ENCODE measurements around the gene NTRK3. TPM values are rescaled to one million over a fixed set of nuclear protein-coding genes. Genes with fewer than 3 reads are reported as not detected.

The NTRK3 gene
- total and polyA plus RNA-seq, 5 donors = 2.6 to 5.5 (median 3.6) TPM

DNA sequence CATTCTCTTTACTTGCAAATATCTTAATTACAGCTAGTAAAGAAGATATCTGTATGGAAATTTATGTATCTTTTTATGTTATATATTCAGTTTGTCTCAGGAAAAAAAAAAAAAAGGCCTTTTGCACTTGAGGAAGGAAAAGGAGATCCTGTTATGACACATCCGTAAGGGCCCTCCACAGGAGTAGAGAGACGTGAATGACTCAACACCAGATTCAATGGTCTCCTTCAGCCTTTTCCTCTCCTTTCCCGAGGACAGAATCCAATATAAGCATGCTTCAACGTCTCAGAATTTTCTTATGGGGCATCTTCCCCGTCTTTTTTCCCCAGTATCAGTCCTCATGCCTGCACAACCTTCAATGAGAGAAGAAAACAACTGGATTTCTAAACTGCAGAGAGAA lies 340.3 kb downstream of the NTRK3 start:
- no peak for ATAC-seq
- Histone ChIP-seq H3K4me1 (ENCODE audit: control insufficient read depth, insufficient read depth, low read length) (no peaks in the 10 kb centered on the region), H3K4me3 (ENCODE audit: low read length) (no peak overlapping the region), H3K9me3 (ENCODE audit: control insufficient read depth, low read length) (no peaks in the 10 kb centered on the region), H3K27ac (ENCODE audit: low read length) (no peak overlapping the region), H3K27me3 (ENCODE audit: control insufficient read depth, insufficient read depth) (no peaks in the 10 kb centered on the region)
- intact Hi-C loops (cut with DNase I) = no loop called here
- 61% methylated on average over 5 of the region's 5 CpGs for WGBS
- DNase-seq = no peak

DNA sequence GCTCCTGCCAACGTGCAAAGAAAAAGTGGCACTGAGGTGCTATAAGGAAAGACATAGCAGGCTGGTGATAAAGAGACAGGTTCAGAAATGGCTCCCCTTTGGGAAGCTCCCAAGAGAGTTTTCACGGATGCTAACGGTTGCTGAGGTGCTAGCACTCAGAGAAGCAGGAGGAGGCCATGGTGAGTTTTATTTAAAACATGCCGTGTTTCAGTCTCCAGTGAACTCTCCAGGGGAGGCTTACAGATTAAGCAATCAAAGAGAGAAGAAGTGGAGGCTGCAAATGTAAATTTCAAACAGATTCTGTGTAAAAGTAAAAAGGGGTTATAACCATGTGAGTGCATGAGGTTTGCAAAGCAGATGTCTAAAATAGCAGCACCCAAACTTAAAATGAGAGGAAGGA lies 346.2 kb downstream of the NTRK3 start:
- H3K4me3 ChIP-seq (ENCODE audit: low read length) = no peak overlapping the region
- H3K27me3 ChIP-seq (ENCODE audit: control insufficient read depth, insufficient read depth) = no peaks in the 10 kb centered on the region
- H3K9me3 ChIP-seq (ENCODE audit: control insufficient read depth, low read length) = no peaks in the 10 kb centered on the region
- no peaks in the 10 kb centered on the region for H3K4me1 ChIP-seq (ENCODE audit: control insufficient read depth, insufficient read depth, low read length)
- no peak overlapping the region for H3K27ac ChIP-seq (ENCODE audit: low read length)
- WGBS = 58% methylated on average over 4 of the region's 4 CpGs
- DNase-seq (no peak), ATAC-seq (no peak)
- intact Hi-C loops (cut with DNase I) = no loop called here

DNA sequence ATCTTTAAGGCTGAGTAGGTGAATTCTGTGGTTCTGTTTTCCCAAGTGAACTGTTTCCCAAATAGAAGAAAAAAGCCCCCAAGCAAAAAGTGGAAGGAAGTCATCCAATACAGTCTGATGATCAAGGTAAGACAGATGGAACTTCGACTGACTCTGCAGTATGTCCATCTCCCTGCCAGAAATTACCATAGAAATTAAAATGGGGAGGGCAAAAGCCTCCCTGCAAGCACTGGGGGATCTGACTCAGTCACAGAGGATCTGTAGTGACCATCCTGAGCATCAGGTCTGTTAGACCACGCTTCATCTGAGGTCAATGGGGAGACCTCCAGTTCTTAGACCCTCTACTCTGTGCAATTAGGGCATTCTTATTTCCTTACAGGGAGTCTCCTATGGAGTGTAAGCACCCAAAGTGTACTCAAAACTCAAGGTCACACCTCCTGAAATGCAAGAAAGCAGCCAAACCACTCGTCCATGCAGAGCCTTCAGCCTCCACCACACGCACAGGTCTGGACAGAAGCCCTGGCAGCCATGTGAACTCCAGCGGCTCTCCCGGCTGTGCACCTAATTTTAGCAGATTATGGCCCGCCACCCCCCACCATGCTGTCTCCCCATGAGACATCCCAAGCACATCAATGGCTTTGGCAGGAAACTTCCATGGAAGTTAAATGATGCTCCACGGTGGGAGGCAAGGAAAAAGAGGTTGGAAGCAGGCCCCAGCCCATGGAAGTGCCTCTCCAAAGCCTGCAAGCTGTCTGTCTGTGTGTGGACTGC lies 348.7 kb downstream of the NTRK3 start:
- no peak for DNase-seq
- intact Hi-C loops (cut with DNase I) = no loop called here

GRCh38 chr15:87906444-87906843 lies 350.1 kb downstream of the NTRK3 start:
- Histone ChIP-seq H3K9me3 (ENCODE audit: control insufficient read depth, low read length) (no peaks in the 10 kb centered on the region), H3K27ac (ENCODE audit: low read length) (no peak overlapping the region), H3K4me1 (ENCODE audit: control insufficient read depth, insufficient read depth, low read length) (no peaks in the 10 kb centered on the region), H3K27me3 (ENCODE audit: control insufficient read depth, insufficient read depth) (no peaks in the 10 kb centered on the region), H3K4me3 (ENCODE audit: low read length) (no peak overlapping the region)
- ATAC-seq (no peak), DNase-seq (no peak)
- intact Hi-C loops (cut with DNase I) = no loop called here
- WGBS = 83% methylated on average over 6 of the region's 6 CpGs

More for the DNA sequence above, 348.7 kb downstream of the NTRK3 start:
- Histone ChIP-seq H3K4me1 (ENCODE audit: control insufficient read depth, insufficient read depth, low read length) (no peaks in the 10 kb centered on the region), H3K9me3 (ENCODE audit: control insufficient read depth, low read length) (no peaks in the 10 kb centered on the region), H3K27ac (ENCODE audit: low read length) (no peak overlapping the region), H3K27me3 (ENCODE audit: control insufficient read depth, insufficient read depth) (no peaks in the 10 kb centered on the region), H3K4me3 (ENCODE audit: low read length) (no peak overlapping the region)
- ATAC-seq = no peak
- WGBS = 67% methylated on average over 8 of the region's 8 CpGs

- ATAC-seq = peak; percentile 36 to 42
- WGBS = 80% methylated on average over 10 of the region's 10 CpGs
- no peak overlapping the region for H3K27ac ChIP-seq (ENCODE audit: low read length)
- no peak for DNase-seq
- no peak overlapping the region for H3K4me3 ChIP-seq (ENCODE audit: low read length)
- H3K27me3 ChIP-seq (ENCODE audit: control insufficient read depth, insufficient read depth) = no peaks in the 10 kb centered on the region
- H3K4me1 ChIP-seq (ENCODE audit: control insufficient read depth, insufficient read depth, low read length) = no peaks in the 10 kb centered on the region
- intact Hi-C loops (cut with DNase I) = no loop called here
- H3K9me3 ChIP-seq (ENCODE audit: control insufficient read depth, low read length) = no peaks in the 10 kb centered on the region
These were observed 353.6 kb downstream of the NTRK3 start for GRCh38 chr15:87902772-87903426.

GRCh38 chr15:87901926-87902690 lies 354.4 kb downstream of the NTRK3 start:
- DNase-seq (no peak), ATAC-seq (no peak)
- H3K4me1 ChIP-seq (ENCODE audit: control insufficient read depth, insufficient read depth, low read length) = no peaks in the 10 kb centered on the region
- intact Hi-C loops (cut with DNase I) = no loop called here
- no peak overlapping the region for H3K27ac ChIP-seq (ENCODE audit: low read length)
- H3K4me3 ChIP-seq (ENCODE audit: low read length) = no peak overlapping the region
- H3K9me3 ChIP-seq (ENCODE audit: control insufficient read depth, low read length) = no peaks in the 10 kb centered on the region
- no peaks in the 10 kb centered on the region for H3K27me3 ChIP-seq (ENCODE audit: control insufficient read depth, insufficient read depth)
- 57% methylated on average over 3 of the region's 3 CpGs for WGBS

- Histone ChIP-seq H3K9me3 (ENCODE audit: control insufficient read depth, low read length) (no peaks in the 10 kb centered on the region), H3K4me1 (ENCODE audit: control insufficient read depth, insufficient read depth, low read length) (no peaks in the 10 kb centered on the region), H3K27me3 (ENCODE audit: control insufficient read depth, insufficient read depth) (no peaks in the 10 kb centered on the region), H3K4me3 (ENCODE audit: low read length) (no peak overlapping the region), H3K27ac (ENCODE audit: low read length) (no peak overlapping the region)
- ATAC-seq (no peak), DNase-seq (no peak)
- WGBS = 79% methylated on average over 1 of the region's 1 CpG
- intact Hi-C loops (cut with DNase I) = no loop called here
These were observed 355.5 kb downstream of the NTRK3 start for GRCh38 chr15:87901008-87901407.

- Histone ChIP-seq H3K4me1 (ENCODE audit: control insufficient read depth, insufficient read depth, low read length) (no peaks in the 10 kb centered on the region), H3K9me3 (ENCODE audit: control insufficient read depth, low read length) (no peaks in the 10 kb centered on the region), H3K27ac (ENCODE audit: low read length) (no peak overlapping the region), H3K27me3 (ENCODE audit: control insufficient read depth, insufficient read depth) (no peaks in the 10 kb centered on the region), H3K4me3 (ENCODE audit: low read length) (no peak overlapping the region)
- 58% methylated on average over 4 of the region's 4 CpGs for WGBS
- intact Hi-C loops (cut with DNase I) = no loop called here
- ATAC-seq = peak; percentile 48 to 70
- DNase-seq = no peak
These were observed 359.6 kb downstream of the NTRK3 start for GRCh38 chr15:87896936-87897335.

- DNase-seq (no peak), ATAC-seq (no peak)
- 36% methylated on average over 1 of the region's 1 CpG for WGBS
- no peaks in the 10 kb centered on the region for H3K27me3 ChIP-seq (ENCODE audit: control insufficient read depth, insufficient read depth)
- no peak overlapping the region for H3K4me3 ChIP-seq (ENCODE audit: low read length)
- no peaks in the 10 kb centered on the region for H3K9me3 ChIP-seq (ENCODE audit: control insufficient read depth, low read length)
- intact Hi-C loops (cut with DNase I) = no loop called here
- no peak overlapping the region for H3K27ac ChIP-seq (ENCODE audit: low read length)
- H3K4me1 ChIP-seq (ENCODE audit: control insufficient read depth, insufficient read depth, low read length) = no peaks in the 10 kb centered on the region
These were observed 369.4 kb downstream of the NTRK3 start for GRCh38 chr15:87887177-87887576.

- intact Hi-C loops (cut with DNase I) = no loop called here
- DNase-seq (no peak), ATAC-seq (no peak)
These were observed 375.5 kb downstream of the NTRK3 start for GRCh38 chr15:87881026-87881425.

More at GRCh38 chr15:87881026-87881425, 375.5 kb downstream of the NTRK3 start:
- 83% methylated on average over 1 of the region's 1 CpG for WGBS
- no peaks in the 10 kb centered on the region for H3K9me3 ChIP-seq (ENCODE audit: control insufficient read depth, low read length)
- no peak overlapping the region for H3K27ac ChIP-seq (ENCODE audit: low read length)
- no peak overlapping the region for H3K4me3 ChIP-seq (ENCODE audit: low read length)
- no peaks in the 10 kb centered on the region for H3K27me3 ChIP-seq (ENCODE audit: control insufficient read depth, insufficient read depth)
- H3K4me1 ChIP-seq (ENCODE audit: control insufficient read depth, insufficient read depth, low read length) = peaks cover 1% of the 10 kb centered on the region

Measured in right cardiac atrium (tissue), 5 donors.